KBM-7 (cell line): ENCODE data around the gene SLC6A8.
A peak's percentile ranks its signal among the peaks of the same experiment; 100 is the strongest.
"Not testable (repeated sequence)": the region's sequence is repeated elsewhere in the genome, so short reads cannot be mapped to it uniquely, and the experiment has no call there.

Experiments used
- DNase-seq: peaks from one replicate; pipeline ENCODE4 v3.0.0-alpha.2; 2015
- in situ Hi-C: fragments of 300-500 bp; cut with MboI; formaldehyde crosslinking; loops from 2 replicates; pipeline ENCODE4 v1.14.3; 2020; ENCODE audit warnings: low sequenced_read_pairs, low pct_unique_long_range_greater_than_20kb, mixed read lengths

The SLC6A8 gene

GRCh38 chrX:153738056-153738605 is 50.4 kb downstream of the SLC6A8 start:
- no peak for DNase-seq

GRCh38 chrX:153739754-153740486 is 52.2 kb downstream of the SLC6A8 start:
- in situ Hi-C loops, result no loop called here
- no peak for DNase-seq

More at GRCh38 chrX:153738056-153738605, 50.4 kb downstream of the SLC6A8 start:
- in situ Hi-C loops, result no loop called here

- in situ Hi-C loops, result no loop called here
- no peak for DNase-seq
Measured at GRCh38 chrX:153740631-153741222, 53.0 kb downstream of the SLC6A8 start.

GRCh38 chrX:153741446-153741845 is 53.7 kb downstream of the SLC6A8 start:
- no peak for DNase-seq
- in situ Hi-C loops, result no loop called here

- in situ Hi-C loops, DNase-seq: not testable (repeated sequence)
Measured at GRCh38 chrX:153742111-153742510, 54.4 kb downstream of the SLC6A8 start.

- in situ Hi-C loops, result not testable (repeated sequence)
Measured at GRCh38 chrX:153742796-153743467, 55.2 kb downstream of the SLC6A8 start.

GRCh38 chrX:153743468-153744209 is 55.9 kb downstream of the SLC6A8 start:
- in situ Hi-C loops, DNase-seq: not testable (repeated sequence)

More at GRCh38 chrX:153742796-153743467, 55.2 kb downstream of the SLC6A8 start:
- DNase-seq, result not testable (repeated sequence)

- peak; percentile 61 for DNase-seq
- in situ Hi-C loops, result no loop called here
Measured at GRCh38 chrX:153744210-153745066, 56.7 kb downstream of the SLC6A8 start.

GRCh38 chrX:153745067-153745433 is 57.3 kb downstream of the SLC6A8 start:
- in situ Hi-C loops, DNase-seq: not testable (repeated sequence)
